HG03457 (cell line): ENCODE measurements around the gene ABI1.
"Not testable (repeated sequence)": the region's sequence is repeated elsewhere in the genome, so short reads cannot be mapped to it uniquely, and the experiment has no call there.

ENCODE experiments used
- ATAC-seq: cut with Tn5 transposase; IDR thresholded peaks from one replicate; pipeline ENCODE4 v1.9.1; 2021; ENCODE audit warnings: moderate number of reproducible peaks; ENCODE audit not compliant: unreplicated experiment

ABI1 gene

DNA sequence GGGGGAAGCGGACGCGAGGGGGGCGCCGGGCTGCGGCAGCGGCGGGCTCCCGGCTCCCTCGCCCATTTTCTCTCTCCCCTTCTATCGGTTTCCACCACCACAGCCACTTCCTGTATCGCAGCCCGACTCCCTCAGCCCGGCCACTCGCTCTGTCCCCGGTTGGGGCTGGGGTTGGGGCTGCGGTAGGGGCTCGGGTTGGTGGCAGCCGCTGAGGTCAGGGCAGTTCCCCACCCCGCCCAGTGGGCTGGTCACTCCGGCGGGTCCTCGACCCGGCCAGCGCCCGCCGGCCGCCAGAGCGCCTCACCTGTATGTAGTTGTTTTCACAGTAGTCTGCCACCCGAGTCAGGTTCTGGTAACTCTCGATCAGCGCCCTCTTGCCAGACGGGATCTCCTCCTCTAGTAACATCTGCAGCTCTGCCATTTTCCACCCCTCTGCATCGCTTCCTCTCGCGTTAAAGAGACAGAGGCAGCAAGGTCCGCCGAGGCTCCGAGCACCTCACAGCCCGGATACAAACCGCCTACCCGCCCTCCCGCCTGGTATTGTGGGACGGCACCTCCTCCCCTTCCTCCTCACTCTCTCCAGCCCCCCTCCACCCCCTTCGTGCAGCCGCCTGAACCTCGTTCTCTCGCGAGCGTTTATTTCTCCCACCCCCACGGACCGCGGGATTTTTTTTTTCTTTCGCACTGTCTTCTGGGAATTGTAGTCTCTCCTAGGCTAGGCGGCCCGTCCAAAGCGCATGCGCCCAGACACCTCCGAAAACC lies at the start of gene ABI1:
Gene ABI1 (minus strand): TSS at position 516 of the 762 bp plus-strand sequence. CDS start 95 bp downstream, at position 421.
- ATAC-seq = peak; percentile 57

DNA sequence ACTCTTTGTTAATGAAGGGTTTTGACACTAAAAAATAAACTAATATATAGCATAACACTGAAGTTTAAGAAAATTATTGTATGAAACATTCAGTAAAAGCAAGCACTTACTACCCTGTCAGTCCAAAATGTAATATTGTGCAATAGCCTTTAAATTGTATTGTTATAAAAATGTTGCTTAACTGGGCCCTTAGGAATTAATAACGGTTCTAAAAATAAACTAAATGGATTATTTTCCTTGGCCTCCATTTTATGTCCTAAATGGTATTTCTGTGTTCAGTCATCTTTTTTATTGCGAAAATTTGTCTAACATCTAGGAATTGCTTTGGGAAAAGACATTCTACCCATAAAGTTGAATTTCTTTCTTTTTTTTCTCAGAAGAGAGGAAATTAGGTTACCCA lies 49.0 kb upstream of the ABI1 start:
- ATAC-seq = no peak

DNA sequence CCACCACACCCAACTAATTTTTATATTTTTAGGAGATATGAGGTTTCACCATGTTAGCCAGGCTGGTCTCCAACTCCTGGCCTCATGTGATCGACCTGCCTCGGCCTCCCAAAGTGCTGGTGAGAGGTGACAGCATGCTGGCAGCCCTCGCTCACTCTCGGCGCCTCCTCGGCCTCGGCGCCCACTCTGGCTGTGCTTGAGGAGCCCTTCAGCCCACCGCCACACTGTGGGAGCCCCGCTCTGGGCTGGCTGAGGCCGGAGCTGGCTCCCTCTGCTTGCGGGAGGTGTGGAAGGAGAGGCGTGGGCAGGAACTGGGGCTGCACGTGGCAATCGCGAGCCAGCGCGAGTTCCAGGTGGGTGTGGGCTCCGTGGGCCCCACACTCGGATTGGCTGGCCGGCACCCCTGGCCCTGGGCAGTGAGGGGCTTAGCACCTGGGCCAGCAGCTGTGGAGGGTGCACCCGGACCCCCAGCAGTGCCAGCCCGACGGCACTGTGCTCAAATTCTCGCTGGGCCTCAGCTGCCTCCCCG lies 44.6 kb upstream of the ABI1 start:
- not testable (repeated sequence) for ATAC-seq

DNA sequence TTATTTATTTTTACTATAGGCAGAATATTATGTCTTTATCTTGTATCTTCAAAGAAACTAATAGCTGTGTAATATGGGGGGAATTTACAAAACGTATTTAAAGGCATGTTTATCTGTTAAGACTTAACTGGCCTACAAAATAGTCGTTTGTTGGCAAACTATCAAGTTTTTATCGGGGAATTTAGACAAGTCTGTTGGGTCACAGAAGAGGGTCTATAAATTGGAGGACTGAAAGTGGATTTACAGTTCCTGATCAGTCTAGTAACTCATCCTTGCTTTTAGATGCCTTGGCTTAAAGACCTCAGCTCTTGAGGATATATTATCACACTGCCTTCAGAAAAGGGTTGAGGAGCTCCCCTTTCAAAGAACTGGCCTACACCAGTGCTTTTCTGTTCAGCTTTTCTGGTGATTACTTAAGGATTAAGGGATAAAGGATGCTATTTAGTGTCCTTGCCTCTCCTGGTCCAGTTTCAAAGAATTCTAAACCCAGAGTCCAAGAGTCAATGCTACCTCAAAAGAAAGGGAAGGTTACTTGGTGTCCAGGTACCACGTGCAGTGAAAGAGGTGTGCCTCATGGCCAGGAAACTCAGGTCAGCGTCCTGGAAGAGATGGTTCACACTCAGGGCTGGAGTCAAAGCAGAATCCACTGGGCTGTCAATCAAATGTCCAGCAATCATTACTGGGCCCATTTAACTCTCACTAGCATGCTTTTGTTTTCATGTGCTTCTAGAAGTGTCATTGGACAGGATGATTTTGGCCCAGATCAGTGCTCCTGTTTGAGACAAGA lies 42.9 kb upstream of the ABI1 start:
- no peak for ATAC-seq

DNA sequence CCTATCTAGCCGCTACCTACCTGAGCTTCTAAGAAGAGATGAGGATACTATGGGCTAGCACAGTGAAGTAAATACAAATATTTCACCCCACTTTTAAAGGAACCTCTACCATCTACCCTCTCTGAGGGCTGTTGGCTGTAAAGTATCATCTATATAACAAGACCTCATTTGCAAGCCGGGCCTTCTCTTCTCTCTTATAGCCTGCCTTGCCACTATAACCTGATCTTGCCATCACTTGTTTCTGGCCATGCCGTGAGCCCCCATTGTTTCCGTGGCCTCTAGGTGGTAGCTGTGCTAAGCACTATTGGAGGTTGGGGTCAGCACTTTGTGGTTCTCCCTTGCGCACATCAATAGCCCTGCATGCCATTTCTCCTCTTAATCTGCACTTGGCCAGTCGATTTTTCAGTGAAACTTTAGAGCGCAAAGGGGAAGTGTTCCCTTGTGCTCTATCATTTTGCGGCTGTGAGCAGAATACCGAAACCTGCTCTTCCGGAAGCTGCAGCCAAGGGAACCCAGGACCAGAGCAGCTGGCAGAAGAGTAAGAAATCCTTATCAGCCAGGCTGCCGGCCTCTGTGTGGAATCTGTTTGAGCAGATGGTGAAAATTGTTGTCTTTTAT lies 31.7 kb upstream of the ABI1 start:
- not testable (repeated sequence) for ATAC-seq

DNA sequence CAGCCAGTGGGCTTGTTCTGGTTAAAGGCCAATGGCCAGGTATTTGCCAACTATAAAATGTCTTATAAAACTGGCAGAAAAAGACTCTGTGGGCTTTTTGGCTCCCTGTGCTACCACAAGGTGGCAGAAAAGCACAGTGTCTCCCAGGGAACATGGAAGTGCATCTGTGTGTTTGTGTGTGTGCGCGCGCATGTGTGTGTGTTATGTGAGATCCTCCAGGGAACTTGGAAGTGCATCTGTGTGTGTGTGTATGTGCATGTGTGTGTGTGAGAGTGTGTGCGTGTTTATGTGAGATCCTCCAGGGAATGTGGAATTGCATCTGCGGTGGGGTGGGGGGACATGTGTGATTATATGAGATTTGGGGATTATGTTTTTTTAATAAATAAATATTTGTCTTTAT lies 30.2 kb upstream of the ABI1 start:
- no peak for ATAC-seq

DNA sequence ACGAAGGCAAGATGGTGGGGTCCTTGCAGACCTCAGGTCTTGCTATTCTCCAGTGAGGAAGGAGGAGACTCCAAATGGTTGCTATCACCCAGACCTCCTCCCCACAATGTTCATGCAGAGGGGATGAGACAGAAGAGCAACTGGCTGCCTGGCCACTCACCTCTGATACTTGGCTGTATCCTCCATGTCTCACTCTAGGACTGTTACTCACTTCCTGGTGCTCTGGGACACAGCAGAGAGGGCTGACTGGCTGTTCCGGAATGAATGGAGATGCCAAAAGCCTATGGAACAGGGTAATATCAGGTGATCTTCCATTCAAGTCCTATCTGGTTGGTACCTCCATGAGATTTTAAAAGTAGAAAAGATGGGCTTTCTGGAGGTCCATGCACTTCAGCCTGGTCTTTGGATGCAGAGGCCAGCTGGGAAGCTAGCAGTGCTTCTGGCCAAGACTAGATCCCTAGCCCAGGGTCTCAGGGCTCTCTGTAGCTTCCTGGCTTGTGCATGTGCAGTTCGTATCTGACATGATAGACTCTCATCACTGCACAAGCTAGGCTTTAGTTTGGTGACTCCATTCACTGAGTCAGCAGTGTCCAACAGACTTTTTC lies 27.0 kb upstream of the ABI1 start:
- no peak for ATAC-seq

DNA sequence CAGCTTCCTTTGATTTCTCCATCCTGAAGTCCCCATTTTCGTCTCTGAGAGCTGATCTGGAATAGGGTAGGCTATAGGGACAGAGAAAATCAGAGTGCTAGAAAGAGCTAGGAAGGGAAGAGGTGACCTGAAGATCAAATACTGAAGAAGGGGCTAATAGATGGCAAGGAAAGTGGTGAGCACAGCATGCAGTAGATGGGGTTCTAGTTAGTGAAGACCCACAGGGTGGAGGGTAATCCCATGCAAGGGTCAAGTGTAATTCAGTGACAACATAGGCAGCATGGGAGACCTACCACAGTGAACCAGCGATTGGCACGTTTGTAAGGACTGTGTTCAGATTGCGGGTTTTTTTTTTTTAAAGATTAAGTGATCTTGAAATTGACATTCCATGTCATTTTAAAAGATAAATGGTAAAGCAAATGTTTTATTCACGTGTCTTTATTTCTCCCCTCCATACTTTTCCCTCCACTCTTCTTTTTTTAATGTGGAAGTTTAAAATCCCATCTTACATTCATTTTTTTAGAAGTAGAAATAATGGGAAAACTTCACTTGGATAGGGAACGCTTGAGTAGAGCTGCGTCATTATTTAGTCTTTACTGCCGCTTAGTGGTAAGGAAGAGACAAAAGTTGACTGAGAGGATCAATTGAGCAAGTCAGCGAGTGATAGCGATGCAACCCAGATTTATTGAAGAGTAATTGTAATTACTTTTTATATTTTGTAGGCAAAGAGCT lies 21.0 kb upstream of the ABI1 start:
- peak; percentile 63 for ATAC-seq

DNA sequence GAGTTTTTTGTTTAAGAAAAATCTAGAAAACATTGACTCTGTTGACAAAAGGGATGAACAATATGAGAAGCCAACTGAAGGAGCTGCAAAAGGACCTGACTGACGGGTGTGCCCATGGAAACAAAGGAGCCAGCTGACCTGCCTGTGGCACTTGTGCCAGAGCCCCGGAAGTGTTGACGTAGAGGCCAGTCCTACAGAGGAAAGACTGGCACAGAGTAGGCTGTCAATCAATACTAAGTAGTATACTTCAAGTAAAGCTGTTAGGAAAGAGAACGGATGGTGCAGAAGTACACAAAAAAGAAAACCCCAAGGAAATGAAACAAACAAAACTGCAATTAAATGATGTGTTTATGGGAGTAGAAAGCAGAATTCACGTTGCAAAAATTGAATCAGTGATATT lies 19.0 kb upstream of the ABI1 start:
- ATAC-seq = no peak

DNA sequence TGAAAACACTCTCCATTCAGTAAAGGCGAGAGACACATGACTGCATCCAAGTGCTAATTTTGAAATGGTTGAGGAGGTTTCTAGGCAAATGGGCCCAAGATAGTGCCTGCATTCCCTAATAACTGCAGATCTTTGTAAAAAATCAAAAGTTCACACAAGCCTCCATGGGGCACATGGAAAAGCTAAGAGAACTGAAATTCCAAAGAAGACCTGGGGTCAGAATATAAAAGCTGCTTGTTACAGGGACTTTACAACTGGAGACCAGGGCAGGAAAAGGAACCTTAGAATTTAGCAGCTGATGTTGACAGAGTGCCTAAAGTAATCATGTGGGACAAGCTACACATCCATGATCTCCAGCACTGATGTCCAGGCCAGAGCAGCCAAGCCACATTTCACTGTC lies 10.0 kb upstream of the ABI1 start:
- no peak for ATAC-seq

DNA sequence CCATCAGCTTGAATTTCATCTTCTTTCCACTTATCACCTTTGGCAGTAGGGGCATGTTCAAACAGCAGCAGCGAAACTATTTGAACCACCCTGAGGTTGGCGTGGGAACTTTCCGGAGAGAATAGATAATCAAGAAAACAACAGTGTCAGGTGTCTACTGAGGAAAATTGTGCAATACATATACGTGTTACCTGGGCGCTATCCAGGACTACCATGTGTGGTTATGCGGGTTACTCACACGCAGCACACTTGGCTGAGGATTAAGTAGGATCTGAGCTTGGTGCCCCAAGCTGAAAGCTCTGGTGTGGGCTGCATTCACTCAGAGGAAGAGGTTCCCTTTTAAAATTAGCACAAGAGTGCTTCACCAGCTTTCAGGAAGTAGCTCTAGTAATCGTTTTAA lies 8.8 kb upstream of the ABI1 start:
- ATAC-seq = no peak

DNA sequence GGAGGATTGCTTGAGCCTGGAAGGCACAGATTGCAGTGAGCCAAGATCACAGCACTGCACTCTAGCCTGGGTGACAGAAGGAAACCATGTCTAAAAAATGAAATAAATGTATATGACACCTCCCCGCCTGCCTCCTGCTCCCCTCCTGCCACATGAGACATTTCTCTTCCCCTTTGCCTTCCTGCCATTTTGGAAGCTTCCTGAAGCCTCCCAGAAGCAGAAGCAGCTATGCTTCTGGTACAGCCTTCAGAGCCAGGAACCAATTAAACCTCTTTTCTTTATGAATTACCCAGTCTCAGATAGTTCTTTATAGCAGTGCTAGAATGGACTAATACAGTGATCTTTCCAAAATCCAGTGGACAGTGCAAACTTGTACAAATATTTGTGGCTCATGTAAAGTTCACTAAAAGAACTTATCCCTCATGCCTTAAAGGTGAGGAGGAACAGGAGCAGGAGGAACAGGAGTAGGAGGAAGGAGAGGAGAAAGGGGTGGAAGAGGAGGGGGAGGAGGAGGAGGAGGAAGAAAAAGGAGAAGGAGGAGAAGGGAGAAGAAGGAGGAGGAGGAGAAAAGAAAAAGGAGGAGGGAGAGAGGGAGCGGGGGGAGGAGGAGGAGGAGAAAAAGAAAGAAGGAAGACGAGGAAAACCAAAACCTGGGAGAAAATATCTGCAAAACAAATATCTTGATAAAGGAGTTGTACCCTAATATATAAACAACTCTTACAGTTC lies 2.8 kb upstream of the ABI1 start:
- no peak for ATAC-seq

DNA sequence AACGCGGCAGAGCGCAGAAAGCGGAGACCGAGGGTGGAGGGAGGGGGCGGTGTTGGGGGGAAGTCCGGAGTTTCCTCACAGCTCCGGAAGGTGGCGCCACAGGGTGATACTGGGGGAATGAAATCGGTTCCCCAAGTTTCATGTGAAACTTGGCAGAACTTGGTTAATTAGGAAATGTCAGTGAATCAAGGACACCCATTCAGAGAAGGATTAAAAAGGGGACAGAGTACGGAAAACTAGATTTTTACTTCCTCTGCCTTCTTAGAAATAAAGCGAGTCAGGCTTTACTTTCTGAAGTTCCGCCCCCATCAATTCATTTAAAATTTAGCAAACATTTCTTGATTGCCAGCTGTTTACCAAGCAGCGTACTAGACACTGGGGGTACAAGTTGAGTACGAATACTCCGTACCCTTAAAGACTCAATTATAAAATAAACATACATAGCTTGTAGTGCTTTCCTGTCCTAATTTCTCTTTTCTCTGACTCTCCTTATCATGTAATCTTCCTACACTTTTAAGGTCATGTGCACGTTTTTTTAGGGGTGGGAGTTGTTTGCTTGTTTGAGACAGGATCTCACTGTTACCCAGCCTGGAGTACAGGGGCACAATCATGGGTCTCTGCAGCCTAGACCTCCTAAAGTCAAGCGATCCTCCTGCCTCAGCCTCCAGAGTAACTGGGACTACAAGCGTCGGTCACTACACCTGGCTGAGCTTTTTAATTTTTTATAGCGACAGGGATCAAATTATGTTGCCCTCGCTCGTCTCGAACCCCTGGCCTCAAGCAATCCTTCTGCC lies 644 bp upstream of the ABI1 start:
- ATAC-seq = no peak

DNA sequence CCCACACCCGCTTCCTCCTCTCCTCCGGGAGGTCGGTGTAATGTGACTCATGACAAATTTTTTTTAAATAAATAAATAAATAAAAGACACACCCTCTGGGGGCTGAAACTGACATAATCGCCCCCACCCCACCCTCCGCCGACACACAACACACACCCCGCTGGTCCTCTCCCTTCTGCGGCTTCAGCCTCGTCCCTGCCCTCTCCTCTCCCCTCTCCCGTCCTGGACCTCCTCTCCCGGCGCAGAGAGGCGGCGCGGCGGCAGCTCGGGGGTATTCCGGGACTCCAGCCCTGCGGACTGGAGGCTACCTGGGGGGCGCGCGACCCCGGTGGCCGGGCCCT lies 686 bp downstream of the ABI1 start:
- ATAC-seq = peak; percentile 15

DNA sequence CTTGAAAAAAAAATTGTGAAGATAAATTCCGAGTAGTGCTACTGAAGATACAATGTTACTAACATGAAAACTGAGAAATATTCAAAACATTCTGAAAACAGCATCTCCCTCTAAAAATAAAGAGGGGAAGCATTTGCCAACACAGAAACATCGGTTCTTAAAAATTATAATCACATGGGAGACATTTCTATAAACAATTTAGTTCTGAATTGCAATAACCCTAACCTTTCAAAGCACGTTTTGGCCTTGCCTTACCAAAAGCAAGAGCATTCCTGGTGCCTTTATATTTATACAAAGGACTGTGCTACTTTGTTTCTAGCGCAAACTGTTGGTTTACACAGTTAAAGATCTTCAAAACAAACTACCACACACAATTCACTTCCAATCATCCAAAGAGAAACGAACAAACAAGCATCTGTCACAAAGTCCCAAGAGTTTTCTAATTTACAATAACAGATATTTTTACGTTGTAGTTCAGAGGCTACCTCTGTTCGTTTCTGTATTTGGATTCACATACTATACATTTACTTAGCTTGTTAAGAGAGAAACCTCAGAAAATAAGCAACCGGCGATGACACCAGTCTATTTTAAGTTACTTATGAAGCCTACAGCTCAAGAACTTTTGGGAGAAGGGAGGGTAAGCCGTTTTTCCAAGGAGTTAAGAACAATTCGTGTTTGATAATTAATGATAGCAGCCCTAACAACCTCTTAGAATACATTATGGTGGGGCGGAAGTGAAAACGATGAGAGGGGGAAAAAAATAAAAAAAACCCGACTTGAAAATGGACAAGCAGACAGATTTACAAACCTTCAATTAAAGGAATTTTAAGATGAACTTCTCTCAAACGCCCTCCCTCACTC lies 1.3 kb downstream of the ABI1 start:
- no peak for ATAC-seq

DNA sequence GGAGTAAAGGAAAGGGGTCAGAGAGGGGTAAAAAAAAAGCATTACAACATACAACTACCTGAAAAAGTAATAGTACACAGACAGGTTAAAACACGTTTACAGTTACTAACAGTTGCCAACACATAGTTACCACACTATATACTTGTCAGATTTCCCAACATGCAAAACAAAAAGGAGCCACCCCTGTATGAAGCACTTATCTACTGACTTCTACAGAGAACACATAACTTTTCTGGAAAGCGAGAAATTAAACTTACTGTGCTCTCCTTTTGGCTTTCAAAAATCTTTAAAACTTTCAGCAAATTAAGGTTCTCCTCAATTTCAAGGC lies 2.1 kb downstream of the ABI1 start:
- ATAC-seq = no peak

DNA sequence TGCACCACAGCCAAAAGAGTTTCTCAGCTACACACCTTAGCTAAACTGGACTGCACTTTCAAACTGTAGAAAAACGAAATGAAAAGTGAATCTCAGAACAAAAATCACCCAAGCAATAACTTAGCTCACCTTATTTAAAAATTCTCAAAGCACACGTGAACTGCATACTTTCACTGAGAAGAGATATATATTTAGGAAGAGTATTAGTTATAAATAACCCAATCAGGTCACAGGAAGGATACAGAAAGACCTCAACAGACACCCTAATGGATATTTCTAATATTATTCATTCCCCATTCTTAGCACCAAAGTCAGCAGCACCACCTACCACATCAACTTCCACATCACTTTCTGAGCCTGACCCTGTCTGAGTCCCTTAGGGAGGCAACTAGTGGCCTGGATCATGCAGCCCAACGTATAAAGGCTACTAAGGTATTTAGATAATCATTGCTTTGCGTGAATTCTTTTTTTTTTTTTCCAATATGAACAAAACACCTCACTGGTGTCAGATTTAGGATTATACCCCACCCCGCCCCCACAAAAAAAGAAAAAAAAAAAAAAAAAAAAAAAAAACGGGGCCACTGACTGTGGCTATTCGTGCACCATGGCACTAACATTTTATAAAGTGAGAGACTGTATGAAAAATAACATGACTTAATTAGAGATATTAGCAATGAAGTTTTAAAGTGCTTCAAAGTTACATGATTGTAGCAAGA lies 2.6 kb downstream of the ABI1 start:
- no peak for ATAC-seq

DNA sequence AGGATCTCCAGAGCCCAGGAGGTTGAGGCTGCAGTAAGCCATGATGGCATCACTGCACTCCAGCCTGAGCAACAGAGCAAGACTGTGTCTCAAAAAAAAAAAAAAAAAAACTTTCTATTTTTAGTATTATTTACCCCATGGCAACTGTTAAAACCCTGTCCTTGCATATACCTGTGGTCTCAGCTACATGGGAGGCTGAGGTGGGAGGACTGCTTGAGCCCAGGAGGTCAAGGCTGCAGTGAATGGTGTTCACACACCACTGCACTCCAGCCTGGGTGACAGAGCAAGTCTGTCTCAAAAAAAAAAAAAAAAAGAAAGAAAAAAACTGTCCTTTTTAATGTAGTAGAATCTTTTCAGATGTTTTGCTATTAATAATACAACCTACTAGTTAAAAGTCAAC lies 3.2 kb downstream of the ABI1 start:
- not testable (repeated sequence) for ATAC-seq
